Calu3 (cell line): Measurements from ENCODE around the gene ULK4. TPM values are rescaled to one million over a fixed set of nuclear protein-coding genes. Genes with fewer than 3 reads are reported as not detected.
"Not testable (repeated sequence)": the region's sequence is repeated elsewhere in the genome, so short reads cannot be mapped to it uniquely, and the experiment has no call there.

ENCODE experiments used
- BruUV-seq: library from RNA; stranded (reverse); fragments of 400-500 nt; replicated peaks from 2 replicates; lab custom pipeline; 2021; lab: Mats Ljungman, UMichigan
- CTCF ChIA-PET: fragments of 300-600 bp; sonication (Branson Sonifier 250); formaldehyde crosslinking; loops from one replicate; lab custom pipeline; 2022; ENCODE audit warnings: antibody characterized with exemption; lab: Charles Lee
- DNase-seq: peaks from one replicate; pipeline ENCODE4 v3.0.0; 2022
- H3K27ac Mint-ChIP-seq: one replicate; pipeline ENCODE4 v1.8.0; 2022; ENCODE audit warnings: mixed read lengths; ENCODE audit not compliant: unreplicated experiment
- H3K27me3 Mint-ChIP-seq: one replicate; pipeline ENCODE4 v1.8.0; 2022; ENCODE audit warnings: mixed read lengths; ENCODE audit not compliant: unreplicated experiment
- H3K36me3 Mint-ChIP-seq: one replicate; pipeline ENCODE4 v1.8.0; 2022; ENCODE audit warnings: mild to moderate bottlenecking, moderate library complexity, mixed read lengths; ENCODE audit not compliant: insufficient read depth, unreplicated experiment
- H3K4me1 Mint-ChIP-seq: one replicate; pipeline ENCODE4 v1.8.0; 2022; ENCODE audit warnings: mild to moderate bottlenecking, low read depth, mixed read lengths; ENCODE audit not compliant: unreplicated experiment
- H3K4me3 Mint-ChIP-seq: one replicate; pipeline ENCODE4 v1.8.0; 2022; ENCODE audit warnings: mild to moderate bottlenecking, low read depth, moderate library complexity, mixed read lengths; ENCODE audit not compliant: unreplicated experiment
- H3K9me3 Mint-ChIP-seq: one replicate; pipeline ENCODE4 v1.8.0; 2022; ENCODE audit warnings: low read depth, mixed read lengths; ENCODE audit not compliant: unreplicated experiment
- CTCF ChIP-seq: fragments of 200-600 bp; IDR thresholded peaks from one replicate; pipeline ENCODE4 v1.8.0; 2022; ENCODE audit warnings: antibody characterized with exemption; ENCODE audit not compliant: unreplicated experiment
- intact Hi-C: fragments of 100-400 bp; cut with micrococcal nuclease; formaldehyde crosslinking; loops from one replicate; pipeline ENCODE4 v1.10.0; 2022; ENCODE audit not compliant: unreplicated experiment
- total RNA-seq: library from RNA; stranded (reverse); gene quantifications from 2 replicates; pipeline ENCODE4 v1.2.3, GENCODE V29; 2022

Gene ULK4
- total RNA-seq, 1 experiment from 2014 or later = 8.7 TPM

- BruUV-seq = no TSS peak
- H3K36me3 Mint-ChIP-seq = no peaks in the 10 kb centered on the region
- no peak for DNase-seq
- CTCF ChIA-PET = no interaction called here
- no peak for TF ChIP-seq CTCF
- H3K9me3 Mint-ChIP-seq = peaks cover 5% of the 10 kb centered on the region
- no peaks in the 10 kb centered on the region for H3K4me1 Mint-ChIP-seq
- intact Hi-C loops = no loop called here
- H3K27me3 Mint-ChIP-seq = peaks cover 13% of the 10 kb centered on the region
- H3K4me3 Mint-ChIP-seq = no peak overlapping the region
- no peak overlapping the region for H3K27ac Mint-ChIP-seq
These were observed 396.9 kb downstream of the ULK4 start for GRCh38 chr3:41565003-41565402.

- H3K27ac Mint-ChIP-seq, DNase-seq, H3K36me3 Mint-ChIP-seq, H3K4me3 Mint-ChIP-seq, intact Hi-C loops, H3K9me3 Mint-ChIP-seq, H3K27me3 Mint-ChIP-seq, H3K4me1 Mint-ChIP-seq, BruUV-seq: not testable (repeated sequence)
- CTCF ChIA-PET = interaction anchor here (0.6 to 0.7 kb wide), 3 partner anchors 216 to 907 kb away, joined by 3 to 7 read pairs (median 5); no protein-coding TSS in a partner anchor
These were observed 405.7 kb downstream of the ULK4 start for GRCh38 chr3:41556245-41556644.

- no peaks in the 10 kb centered on the region for H3K4me1 Mint-ChIP-seq
- H3K36me3 Mint-ChIP-seq = no peaks in the 10 kb centered on the region
- intact Hi-C loops = no loop called here
- no peaks in the 10 kb centered on the region for H3K9me3 Mint-ChIP-seq
- H3K27ac Mint-ChIP-seq = no peak overlapping the region
- H3K27me3 Mint-ChIP-seq = no peaks in the 10 kb centered on the region
- no peak for TF ChIP-seq CTCF
- BruUV-seq = no TSS peak
- no peak for DNase-seq
- CTCF ChIA-PET = no interaction called here
- no peak overlapping the region for H3K4me3 Mint-ChIP-seq
These were observed 428.9 kb downstream of the ULK4 start for GRCh38 chr3:41532976-41533375.

- CTCF ChIA-PET = no interaction called here
These were observed 434.8 kb downstream of the ULK4 start for GRCh38 chr3:41526995-41527573.

More at GRCh38 chr3:41526995-41527573, 434.8 kb downstream of the ULK4 start:
- BruUV-seq = no TSS peak
- no peak for TF ChIP-seq CTCF
- Mint-ChIP-seq H3K9me3 (no peaks in the 10 kb centered on the region), H3K4me1 (no peaks in the 10 kb centered on the region), H3K27me3 (no peaks in the 10 kb centered on the region), H3K36me3 (no peaks in the 10 kb centered on the region), H3K4me3 (no peak overlapping the region), H3K27ac (no peak overlapping the region)
- no peak for DNase-seq
- intact Hi-C loops = no loop called here
